Ovary (tissue), 9 donors: ENCODE results near the gene STEAP3. TPM values are rescaled to one million over a fixed set of nuclear protein-coding genes. Genes with fewer than 3 reads are reported as not detected.
"Not testable (repeated sequence)": the region's sequence is repeated elsewhere in the genome, so short reads cannot be mapped to it uniquely, and the experiment has no call there.

Source experiments
- DNase-seq, 5 donors: peaks; one replicate each; pipeline ENCODE4 v3.0.0-alpha.2; 2019 to 2020
- H3K27ac ChIP-seq, 2 donors: fragments of 200-600 bp; one replicate each; pipeline versions ENCODE4 v1.5.1 to v1.8.0; 2019 to 2022
- H3K27me3 ChIP-seq: fragments of 200-600 bp; one replicate; pipeline ENCODE4 v1.8.0; 2022
- H3K36me3 ChIP-seq: fragments of 200-600 bp; sonication (generic); one replicate; pipeline ENCODE4 v1.5.1; 2019
- H3K4me1 ChIP-seq: one replicate; pipeline ENCODE4 v1.8.1; 2013; ENCODE audit warnings: mild to moderate bottlenecking, moderate library complexity; ENCODE audit not compliant: insufficient read depth
- H3K4me3 ChIP-seq: fragments of 200-600 bp; sonication (generic); one replicate; pipeline ENCODE4 v1.5.1; 2017
- H3K9me3 ChIP-seq, 2 donors: fragments of 200-600 bp in 1 of 2; sonication (generic) in 1 of 2; one replicate each; pipeline versions ENCODE4 v1.5.1 to v1.8.1; 2013 to 2019; ENCODE audit warnings: mild to moderate bottlenecking in 1 of 2, moderate library complexity in 1 of 2
- CTCF ChIP-seq, 3 donors: fragments of 450-650 bp in 2 of 3; fragments of 200-600 bp in 1 of 3; IDR thresholded peaks; one replicate each; pipeline versions ENCODE4 v1.5.1 to v1.8.0; 2016 to 2022; ENCODE audit warnings: antibody characterized with exemption in 3 of 3, mild to moderate bottlenecking in 1 of 3
- EP300 ChIP-seq: sonication (generic); formaldehyde crosslinking; IDR thresholded peaks from one replicate; pipeline ENCODE4 v1.6.1; 2017; ENCODE audit warnings: antibody characterized with exemption
- POLR2A ChIP-seq: fragments of 450-650 bp; IDR thresholded peaks from one replicate; pipeline ENCODE4 v1.6.1; 2017; ENCODE audit warnings: antibody characterized with exemption, mild to moderate bottlenecking, moderate library complexity
- WGBS, 3 donors: extraction: QIAGEN DNeasy Blood & Tissue Kit in 1 of 3; methylation state at CpG; one replicate each; pipeline versions ENCODE4 v1.1.5 to v1.1.7; 2013 to 2017; 5-methylcytosine and 5-hydroxymethylcytosine counted together
- intact Hi-C, 4 donors: fragments of 100-400 bp; cut with DNase I; formaldehyde crosslinking; loops; one replicate each; pipeline versions ENCODE4 v1.11.0 to v1.15.1; 2022 to 2023
- polyA plus RNA-seq, 2 donors: library from polyadenylated mRNA; stranded (reverse); fragments of 200-250 nt in 1 of 2; fragments of 350-450 nt in 1 of 2; fragmentation: Illumina TruSeq in 1 of 2; extraction: RNeasy Lipid Tissue Mini Kit (QIAGEN cat#74804) in 1 of 2; gene quantifications; one replicate each; pipeline ENCODE4 v1.2.3, GENCODE V29; 2013 to 2014
- total RNA-seq, 7 donors: library from RNA; depleted of rRNA in 2 of 7; stranded (reverse); fragments of >200 nt in 2 of 7; fragmentation: NEBNext Ultra II Directional in 3 of 7; extraction: Animal tissue kit (Norgen Biotek cat#: 25700) in 3 of 7; gene quantifications; one replicate each; pipeline versions ENCODE4 v1.1.0 to v1.2.4, GENCODE V29; 2016 to 2023
- donor health status: DM: no; HTN: no; CAD: no; lungs with moderate emphysema.
- donor health status: DM: no; HTN: no; CAD: no.
- donor health status: Bipolar disorder and iron deficiency.
- donor health status: DM: yes; HTN: yes; CAD: no.
- donor health status: DM: no; HTN: no; CAD: no.
- donor health status: DM: yes; HTN: yes; CAD: no.

The STEAP3 gene
- total and polyA plus RNA-seq, 9 donors, result 2.3 to 13.3 (median 5.8) TPM

- H3K4me1 ChIP-seq, result peaks cover 2% of the 10 kb centered on the region
- 30 to 47% (median 36%) methylated on average over 8 of the region's 8 CpGs for WGBS, 3 donors
- H3K9me3 ChIP-seq, result no peaks in the 10 kb centered on the region
- TF ChIP-seq EP300 (no peak), POLR2A (no peak), CTCF (IDR thresholded peaks at IDR 0.05) (no peak)
- no peak for DNase-seq
- no peak overlapping the region for H3K27ac ChIP-seq
- intact Hi-C loops, result no loop called here
- no peak overlapping the region for H3K4me3 ChIP-seq
- no peaks in the 10 kb centered on the region for H3K27me3 ChIP-seq
- H3K36me3 ChIP-seq, result no peaks in the 10 kb centered on the region
These were observed 53.2 kb downstream of the STEAP3 start for GRCh38 chr2:119276864-119277263.

- 93 to 94% (median 94%) methylated on average over 2 of the region's 2 CpGs for WGBS, 3 donors
These were observed 54.8 kb downstream of the STEAP3 start for GRCh38 chr2:119278385-119278784.

GRCh38 chr2:119278946-119279345 lies 55.3 kb downstream of the STEAP3 start:
- Histone ChIP-seq H3K27ac (no peak overlapping the region), H3K4me3 (no peak overlapping the region), H3K36me3 (no peaks in the 10 kb centered on the region), H3K27me3 (no peaks in the 10 kb centered on the region), H3K4me1 (peaks cover 2% of the 10 kb centered on the region), H3K9me3 (no peaks in the 10 kb centered on the region)
- no peak for TF ChIP-seq EP300
- TF ChIP-seq CTCF (IDR thresholded peaks at IDR 0.05), result no peak
- no peak for TF ChIP-seq POLR2A
- DNase-seq, result no peak
- intact Hi-C loops, result no loop called here
- 94 to 97% (median 95%) methylated on average over 6 of the region's 6 CpGs for WGBS, 3 donors

More at GRCh38 chr2:119278385-119278784, 54.8 kb downstream of the STEAP3 start:
- DNase-seq, H3K4me1 ChIP-seq, H3K27ac ChIP-seq, H3K9me3 ChIP-seq, H3K36me3 ChIP-seq, H3K27me3 ChIP-seq, H3K4me3 ChIP-seq, intact Hi-C loops: not testable (repeated sequence)

- intact Hi-C loops, result no loop called here
- H3K36me3 ChIP-seq, result no peaks in the 10 kb centered on the region
- peaks cover 2% of the 10 kb centered on the region for H3K4me1 ChIP-seq
- WGBS, 3 donors, result 81 to 84% (median 81%) methylated on average over 6 of the region's 6 CpGs
- TF ChIP-seq CTCF (IDR thresholded peaks at IDR 0.05) (no peak), POLR2A (no peak), EP300 (no peak)
- H3K27me3 ChIP-seq, result no peaks in the 10 kb centered on the region
- no peak overlapping the region for H3K4me3 ChIP-seq
- H3K9me3 ChIP-seq, result no peaks in the 10 kb centered on the region
- DNase-seq, result no peak
- no peak overlapping the region for H3K27ac ChIP-seq
These were observed 56.0 kb downstream of the STEAP3 start for GRCh38 chr2:119279666-119280065.

- H3K27ac ChIP-seq, result no peak overlapping the region
- TF ChIP-seq CTCF (IDR thresholded peaks at IDR 0.05), result no peak
- no peak for TF ChIP-seq EP300
- TF ChIP-seq POLR2A, result no peak
- no peaks in the 10 kb centered on the region for H3K27me3 ChIP-seq
- 68 to 85% (median 83%) methylated on average over 4 of the region's 4 CpGs for WGBS, 3 donors
- H3K4me1 ChIP-seq, result peaks cover 2% of the 10 kb centered on the region
- no peaks in the 10 kb centered on the region for H3K9me3 ChIP-seq
- DNase-seq, result no peak
- H3K36me3 ChIP-seq, result no peaks in the 10 kb centered on the region
- intact Hi-C loops, result no loop called here
- no peak overlapping the region for H3K4me3 ChIP-seq
These were observed 57.0 kb downstream of the STEAP3 start for GRCh38 chr2:119280680-119281079.
